K562 (cell line): ENCODE measurements around the gene LRP1. TPM values are rescaled to one million over a fixed set of nuclear protein-coding genes. Genes with fewer than 3 reads are reported as not detected.

ENCODE experiments used
- GTF2A2 ChIP-seq: IDR thresholded peaks from 2 replicates; pipeline ENCODE4 v1.6.1; 2016; ENCODE audit warnings: mild to moderate bottlenecking, missing genetic modification characterization, missing compliant biosample characterization
- HDGF ChIP-seq: fragments of 450-650 bp; IDR thresholded peaks from 2 replicates; pipeline ENCODE4 v1.6.1; 2016
- HNRNPH1 ChIP-seq: fragments of 200-400 bp; formaldehyde crosslinking; optimal IDR thresholded peaks from 2 replicates; pipeline ENCODE3; 2017; ENCODE audit warnings: low read depth, mild to moderate bottlenecking, low read length, moderate library complexity
- MTA1 ChIP-seq: fragments of 450-650 bp; IDR thresholded peaks from 2 replicates; pipeline ENCODE4 v1.6.1; 2017; ENCODE audit warnings: borderline replicate concordance
- MYNN ChIP-seq, 2 experiments: sonication (generic); formaldehyde crosslinking in 1 of 2; IDR thresholded peaks; 2 replicates each; pipeline versions ENCODE4 v1.5.0 to v1.6.1; 2016 to 2020; ENCODE audit warnings: antibody characterized with exemption in 1 of 2, missing genetic modification reagents in 1 of 2
- NRF1 ChIP-seq, 2 experiments: fragments of 450-650 bp; IDR thresholded peaks in 1 of 2; conservative IDR thresholded peaks in 1 of 2; 2 replicates each; pipeline ENCODE4 v1.6.1; 2014; ENCODE audit warnings: mild to moderate bottlenecking in 2 of 2
- SOX6 ChIP-seq: fragments of 450-650 bp; IDR thresholded peaks from 2 replicates; pipeline ENCODE4 v1.6.1; 2014; ENCODE audit warnings: mild to moderate bottlenecking
- SP2 ChIP-seq: IDR thresholded peaks from 2 replicates; pipeline ENCODE4 v1.6.1; 2011; ENCODE audit warnings: mild to moderate bottlenecking, low read depth, low read length, moderate library complexity; ENCODE audit not compliant: poor library complexity, severe bottlenecking; ENCODE audit errors: extremely low read depth
- TBL1XR1 ChIP-seq, 2 experiments: IDR thresholded peaks; 2 replicates each; pipeline ENCODE4 v1.6.1; 2012; ENCODE audit warnings: improper control_type of control experiment in 2 of 2, low read length in 2 of 2, mild to moderate bottlenecking in 1 of 2
- TCF3 ChIP-seq: sonication (generic); formaldehyde crosslinking; IDR thresholded peaks from 2 replicates; pipeline ENCODE4 v1.4.0; 2020; ENCODE audit warnings: mild to moderate bottlenecking, missing genetic modification reagents
- polyA plus RNA-seq, 8 experiments: library from polyadenylated mRNA; depleted of rRNA in 4 of 8; stranded (reverse) in 5 of 8; unstranded in 3 of 8; fragments of >200 nt; fragmentation: Nextera tagmentation in 2 of 8; fragmentation: Illumina TruSeq in 1 of 8; extraction: Ambion mirVana in 2 of 8; extraction: Trizol in 1 of 8; gene quantifications; 2 replicates each; pipeline versions ENCODE4 v1.2.1 to v1.2.3, GENCODE V29; 2011 to 2014; ENCODE audit warnings: inconsistent platforms in 1 of 8, missing spikeins in 1 of 8
- total RNA-seq, 7 experiments: library from RNA; depleted of rRNA in 6 of 7; stranded (reverse); fragments of >200 nt in 6 of 7; fragmentation: Illumina TruSeq in 2 of 7; extraction: Trizol in 2 of 7; gene quantifications; 2 replicates each; pipeline versions ENCODE4 v1.2.1 to v1.2.3, GENCODE V29; 2011 to 2021; ENCODE audit warnings: low replicate concordance in 1 of 7
- TF ChIP-seq, protein P1 (sequence below): sonication (generic); formaldehyde crosslinking; IDR thresholded peaks from 2 replicates; pipeline ENCODE4 v1.8.1; 2023; ENCODE audit warnings: mild to moderate bottlenecking, missing genetic modification reagents
- TF ChIP-seq, protein P2 (sequence below), 2 experiments: fragments of 450-650 bp; IDR thresholded peaks; 2 replicates each; pipeline ENCODE4 v1.6.1; 2018; ENCODE audit warnings: mild to moderate bottlenecking in 2 of 2, low read depth in 1 of 2; ENCODE audit not compliant: partially characterized antibody in 2 of 2
- TF ChIP-seq, protein P3 (sequence below): IDR thresholded peaks from 2 replicates; pipeline ENCODE4 v1.6.1; 2016; ENCODE audit warnings: missing genetic modification characterization, missing compliant biosample characterization
- TF ChIP-seq, protein P4 (sequence below): fragments of 200-800 bp; sonication (Bioruptor generic); IDR thresholded peaks from 2 replicates; pipeline ENCODE4 v1.6.1; 2017; ENCODE audit warnings: missing genetic modification characterization, missing compliant biosample characterization
- TF ChIP-seq, protein P5 (sequence below): conservative IDR thresholded peaks from 2 replicates; pipeline ENCODE4 v1.6.1; 2011; ENCODE audit warnings: low read depth, mild to moderate bottlenecking, low read length; ENCODE audit not compliant: control insufficient read depth

The LRP1 gene
- total and polyA plus RNA-seq, 9 of the 15 experiments (the other 6 are each of a cell fraction or from before 2014, with no cell fraction given) = 0.04 to 0.64 (median 0.19) TPM; not detected in 2

DNA sequence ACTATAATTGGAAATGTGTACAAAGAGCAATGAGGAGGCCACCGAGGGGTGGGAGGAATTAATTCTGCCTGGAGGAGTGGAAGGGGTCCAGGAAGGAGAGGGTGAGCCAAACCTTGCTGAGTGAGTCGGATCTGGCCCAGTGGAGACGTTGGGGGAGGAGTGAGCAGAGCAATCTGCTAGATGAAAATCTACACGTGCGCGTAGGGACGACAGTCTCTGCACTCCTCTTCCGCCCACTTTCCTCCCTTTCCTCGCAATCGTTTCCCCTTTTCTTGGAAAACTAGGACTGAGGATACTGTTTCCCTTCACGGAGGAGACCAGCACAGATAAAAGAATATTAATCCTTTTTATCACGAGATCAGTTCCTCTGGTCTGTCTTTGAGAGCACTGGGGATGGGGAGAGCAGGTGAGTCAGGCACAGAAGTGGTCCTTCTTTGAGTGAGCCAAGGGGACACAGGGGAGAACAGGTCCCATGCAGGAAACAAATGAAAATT is 42.2 kb upstream of the LRP1 start (continued):
- TF ChIP-seq, protein P1, sequence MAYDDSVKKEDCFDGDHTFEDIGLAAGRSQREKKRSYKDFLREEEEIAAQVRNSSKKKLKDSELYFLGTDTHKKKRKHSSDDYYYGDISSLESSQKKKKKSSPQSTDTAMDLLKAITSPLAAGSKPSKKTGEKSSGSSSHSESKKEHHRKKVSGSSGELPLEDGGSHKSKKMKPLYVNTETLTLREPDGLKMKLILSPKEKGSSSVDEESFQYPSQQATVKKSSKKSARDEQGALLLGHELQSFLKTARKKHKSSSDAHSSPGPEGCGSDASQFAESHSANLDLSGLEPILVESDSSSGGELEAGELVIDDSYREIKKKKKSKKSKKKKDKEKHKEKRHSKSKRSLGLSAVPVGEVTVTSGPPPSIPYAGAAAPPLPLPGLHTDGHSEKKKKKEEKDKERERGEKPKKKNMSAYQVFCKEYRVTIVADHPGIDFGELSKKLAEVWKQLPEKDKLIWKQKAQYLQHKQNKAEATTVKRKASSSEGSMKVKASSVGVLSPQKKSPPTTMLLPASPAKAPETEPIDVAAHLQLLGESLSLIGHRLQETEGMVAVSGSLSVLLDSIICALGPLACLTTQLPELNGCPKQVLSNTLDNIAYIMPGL (CRISPR knock-in tag) = no peak
- TF ChIP-seq NRF1 (conservative IDR thresholded peaks at IDR 0.05 in 1 of 2, IDR thresholded peaks at IDR 0.05 in 1 of 2) = peak; percentile 47 to 52; a peak in 3 of 4 replicates
- TF ChIP-seq HNRNPH1 = no peak
- TF ChIP-seq MTA1 = peak; percentile 73
- TF ChIP-seq HDGF = no peak
- TF ChIP-seq, protein P2, sequence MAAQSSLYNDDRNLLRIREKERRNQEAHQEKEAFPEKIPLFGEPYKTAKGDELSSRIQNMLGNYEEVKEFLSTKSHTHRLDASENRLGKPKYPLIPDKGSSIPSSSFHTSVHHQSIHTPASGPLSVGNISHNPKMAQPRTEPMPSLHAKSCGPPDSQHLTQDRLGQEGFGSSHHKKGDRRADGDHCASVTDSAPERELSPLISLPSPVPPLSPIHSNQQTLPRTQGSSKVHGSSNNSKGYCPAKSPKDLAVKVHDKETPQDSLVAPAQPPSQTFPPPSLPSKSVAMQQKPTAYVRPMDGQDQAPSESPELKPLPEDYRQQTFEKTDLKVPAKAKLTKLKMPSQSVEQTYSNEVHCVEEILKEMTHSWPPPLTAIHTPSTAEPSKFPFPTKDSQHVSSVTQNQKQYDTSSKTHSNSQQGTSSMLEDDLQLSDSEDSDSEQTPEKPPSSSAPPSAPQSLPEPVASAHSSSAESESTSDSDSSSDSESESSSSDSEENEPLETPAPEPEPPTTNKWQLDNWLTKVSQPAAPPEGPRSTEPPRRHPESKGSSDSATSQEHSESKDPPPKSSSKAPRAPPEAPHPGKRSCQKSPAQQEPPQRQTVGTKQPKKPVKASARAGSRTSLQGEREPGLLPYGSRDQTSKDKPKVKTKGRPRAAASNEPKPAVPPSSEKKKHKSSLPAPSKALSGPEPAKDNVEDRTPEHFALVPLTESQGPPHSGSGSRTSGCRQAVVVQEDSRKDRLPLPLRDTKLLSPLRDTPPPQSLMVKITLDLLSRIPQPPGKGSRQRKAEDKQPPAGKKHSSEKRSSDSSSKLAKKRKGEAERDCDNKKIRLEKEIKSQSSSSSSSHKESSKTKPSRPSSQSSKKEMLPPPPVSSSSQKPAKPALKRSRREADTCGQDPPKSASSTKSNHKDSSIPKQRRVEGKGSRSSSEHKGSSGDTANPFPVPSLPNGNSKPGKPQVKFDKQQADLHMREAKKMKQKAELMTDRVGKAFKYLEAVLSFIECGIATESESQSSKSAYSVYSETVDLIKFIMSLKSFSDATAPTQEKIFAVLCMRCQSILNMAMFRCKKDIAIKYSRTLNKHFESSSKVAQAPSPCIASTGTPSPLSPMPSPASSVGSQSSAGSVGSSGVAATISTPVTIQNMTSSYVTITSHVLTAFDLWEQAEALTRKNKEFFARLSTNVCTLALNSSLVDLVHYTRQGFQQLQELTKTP (IDR thresholded peaks at IDR 0.05; ENCODE audit: low read depth in 1 of 2, partially characterized antibody in 2 of 2) = no peak
- TF ChIP-seq, protein P3, sequence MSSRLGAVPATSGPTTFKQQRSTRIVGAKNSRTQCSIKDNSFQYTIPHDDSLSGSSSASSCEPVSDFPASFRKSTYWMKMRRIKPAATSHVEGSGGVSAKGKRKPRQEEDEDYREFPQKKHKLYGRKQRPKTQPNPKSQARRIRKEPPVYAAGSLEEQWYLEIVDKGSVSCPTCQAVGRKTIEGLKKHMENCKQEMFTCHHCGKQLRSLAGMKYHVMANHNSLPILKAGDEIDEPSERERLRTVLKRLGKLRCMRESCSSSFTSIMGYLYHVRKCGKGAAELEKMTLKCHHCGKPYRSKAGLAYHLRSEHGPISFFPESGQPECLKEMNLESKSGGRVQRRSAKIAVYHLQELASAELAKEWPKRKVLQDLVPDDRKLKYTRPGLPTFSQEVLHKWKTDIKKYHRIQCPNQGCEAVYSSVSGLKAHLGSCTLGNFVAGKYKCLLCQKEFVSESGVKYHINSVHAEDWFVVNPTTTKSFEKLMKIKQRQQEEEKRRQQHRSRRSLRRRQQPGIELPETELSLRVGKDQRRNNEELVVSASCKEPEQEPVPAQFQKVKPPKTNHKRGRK (tag) = no peak
- TF ChIP-seq MYNN (IDR thresholded peaks at IDR 0.05) = no peak
- no peak for TF ChIP-seq MYNN (CRISPR knock-in tag; IDR thresholded peaks at IDR 0.05)
- TF ChIP-seq, protein P4, sequence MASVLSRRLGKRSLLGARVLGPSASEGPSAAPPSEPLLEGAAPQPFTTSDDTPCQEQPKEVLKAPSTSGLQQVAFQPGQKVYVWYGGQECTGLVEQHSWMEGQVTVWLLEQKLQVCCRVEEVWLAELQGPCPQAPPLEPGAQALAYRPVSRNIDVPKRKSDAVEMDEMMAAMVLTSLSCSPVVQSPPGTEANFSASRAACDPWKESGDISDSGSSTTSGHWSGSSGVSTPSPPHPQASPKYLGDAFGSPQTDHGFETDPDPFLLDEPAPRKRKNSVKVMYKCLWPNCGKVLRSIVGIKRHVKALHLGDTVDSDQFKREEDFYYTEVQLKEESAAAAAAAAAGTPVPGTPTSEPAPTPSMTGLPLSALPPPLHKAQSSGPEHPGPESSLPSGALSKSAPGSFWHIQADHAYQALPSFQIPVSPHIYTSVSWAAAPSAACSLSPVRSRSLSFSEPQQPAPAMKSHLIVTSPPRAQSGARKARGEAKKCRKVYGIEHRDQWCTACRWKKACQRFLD (CRISPR knock-in tag) = no peak; the same call in none of the 2 replicates
- peak; percentile 71; the same call in 1 of the 2 replicates for TF ChIP-seq SOX6
- no peak for TF ChIP-seq GTF2A2 (tag)
- TF ChIP-seq TBL1XR1 (IDR thresholded peaks at IDR 0.05; ENCODE audit: low read length in 2 of 2) = peak in 1 of 2 experiments; percentile 7; a peak in 1 of 4 replicates
- TF ChIP-seq, protein P5, sequence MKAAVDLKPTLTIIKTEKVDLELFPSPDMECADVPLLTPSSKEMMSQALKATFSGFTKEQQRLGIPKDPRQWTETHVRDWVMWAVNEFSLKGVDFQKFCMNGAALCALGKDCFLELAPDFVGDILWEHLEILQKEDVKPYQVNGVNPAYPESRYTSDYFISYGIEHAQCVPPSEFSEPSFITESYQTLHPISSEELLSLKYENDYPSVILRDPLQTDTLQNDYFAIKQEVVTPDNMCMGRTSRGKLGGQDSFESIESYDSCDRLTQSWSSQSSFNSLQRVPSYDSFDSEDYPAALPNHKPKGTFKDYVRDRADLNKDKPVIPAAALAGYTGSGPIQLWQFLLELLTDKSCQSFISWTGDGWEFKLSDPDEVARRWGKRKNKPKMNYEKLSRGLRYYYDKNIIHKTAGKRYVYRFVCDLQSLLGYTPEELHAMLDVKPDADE = no peak
- TF ChIP-seq SP2 = no peak
- no peak; the same call in 1 of the 2 replicates for TF ChIP-seq TCF3
